HCT116 (cell line): ENCODE measurements around the gene DNMT1.

Source experiments
- CTCF ChIP-seq, 3 experiments: fragments of 200-600 bp in 1 of 3; sonication (generic) in 1 of 3; IDR thresholded peaks in 2 of 3; conservative IDR thresholded peaks in 1 of 3; 2 replicates each; pipeline ENCODE4 v1.5.1; 2012 to 2017; ENCODE audit warnings: low read depth in 2 of 3, low read length in 2 of 3, antibody characterized with exemption in 1 of 3, borderline replicate concordance in 1 of 3, control low read depth in 1 of 3, mild to moderate bottlenecking in 1 of 3, mixed read lengths in 1 of 3, mixed run types in 1 of 3, moderate library complexity in 1 of 3; ENCODE audit not compliant: insufficient read depth in 1 of 3
- EZH2 ChIP-seq: fragments of 200-600 bp; sonication (generic); IDR thresholded peaks from 2 replicates; pipeline ENCODE4 v1.6.1; 2017; ENCODE audit warnings: antibody characterized with exemption, mixed run types
- JUND ChIP-seq: IDR thresholded peaks from 2 replicates; pipeline ENCODE4 v1.6.1; 2012
- MAX ChIP-seq: IDR thresholded peaks from 2 replicates; pipeline ENCODE4 v1.6.1; 2012
- POLR2A ChIP-seq: IDR thresholded peaks from 2 replicates; pipeline ENCODE4 v1.7.0; 2011; ENCODE audit warnings: borderline replicate concordance; ENCODE audit not compliant: insufficient read depth, insufficient read length; ENCODE audit errors: extremely low read depth
- POLR2AphosphoS5 ChIP-seq: IDR thresholded peaks from 2 replicates; pipeline ENCODE4 v1.6.1; 2011; ENCODE audit warnings: mild to moderate bottlenecking, low read depth, low read length, moderate library complexity
- RAD21 ChIP-seq: IDR thresholded peaks from 2 replicates; pipeline ENCODE4 v1.6.1; 2012; ENCODE audit warnings: low read depth, mild to moderate bottlenecking
- REST ChIP-seq: IDR thresholded peaks from 2 replicates; pipeline ENCODE4 v1.6.1; 2012; ENCODE audit warnings: low read depth
- SIN3A ChIP-seq: IDR thresholded peaks from 2 replicates; pipeline ENCODE4 v1.6.1; 2012; ENCODE audit warnings: low read depth
- SP1 ChIP-seq: IDR thresholded peaks from 2 replicates; pipeline ENCODE4 v1.6.1; 2012; ENCODE audit warnings: low read depth
- SRF ChIP-seq: IDR thresholded peaks from 2 replicates; pipeline ENCODE4 v1.6.1; 2012; ENCODE audit warnings: low read depth
- YY1 ChIP-seq: IDR thresholded peaks from 2 replicates; pipeline ENCODE4 v1.6.1; 2011; ENCODE audit warnings: low read length, low read depth, moderate library complexity, mild to moderate bottlenecking; ENCODE audit not compliant: insufficient replicate concordance; ENCODE audit errors: extremely low read depth
- ZNF274 ChIP-seq: fragments of 200-500 bp; sonication (Bioruptor generic); IDR thresholded peaks from 2 replicates; pipeline ENCODE4 v1.6.1; 2014; ENCODE audit warnings: mild to moderate bottlenecking, low read depth, low read length, inconsistent platforms

- TF ChIP-seq JUND (no peak), POLR2A (no peak), CTCF (IDR thresholded peaks at IDR 0.05 in 2 of 3, conservative IDR thresholded peaks at IDR 0.05 in 1 of 3; ENCODE audit: borderline replicate concordance in 1 of 3, insufficient read depth in 1 of 3, low read depth in 2 of 3, low read length in 2 of 3) (no peak), EZH2 (no peak), REST (no peak), MAX (no peak), SP1 (no peak), RAD21 (no peak), ZNF274 (no peak), POLR2AphosphoS5 (no peak), YY1 (no peak), SIN3A (no peak), SRF (no peak)
These were observed 4.7 kb downstream of the DNMT1 start for GRCh38 chr19:10190026-10190425.
